Astrocyte of the spinal cord (primary cell): ENCODE measurements around the gene STUM.

ENCODE experiments used
- DNase-seq: peaks from one replicate; pipeline ENCODE4 v3.0.0; 2011; ENCODE audit warnings: low read depth, low spot score
- H3K4me3 ChIP-seq: 2 replicates; pipeline ENCODE4 v1.5.1; 2011; ENCODE audit warnings: low read depth, mild to moderate bottlenecking, low read length, moderate library complexity
- in situ Hi-C: cut with HindIII; loops from 2 replicates; pipeline ENCODE4 v1.10.0; 2017; ENCODE audit warnings: low sequenced_read_pairs
- TF ChIP-seq, protein P1 (sequence below): IDR thresholded peaks from 2 replicates; pipeline ENCODE4 v1.5.1; 2012; ENCODE audit warnings: low read depth, mild to moderate bottlenecking, low read length, inconsistent platforms

The STUM gene

DNA sequence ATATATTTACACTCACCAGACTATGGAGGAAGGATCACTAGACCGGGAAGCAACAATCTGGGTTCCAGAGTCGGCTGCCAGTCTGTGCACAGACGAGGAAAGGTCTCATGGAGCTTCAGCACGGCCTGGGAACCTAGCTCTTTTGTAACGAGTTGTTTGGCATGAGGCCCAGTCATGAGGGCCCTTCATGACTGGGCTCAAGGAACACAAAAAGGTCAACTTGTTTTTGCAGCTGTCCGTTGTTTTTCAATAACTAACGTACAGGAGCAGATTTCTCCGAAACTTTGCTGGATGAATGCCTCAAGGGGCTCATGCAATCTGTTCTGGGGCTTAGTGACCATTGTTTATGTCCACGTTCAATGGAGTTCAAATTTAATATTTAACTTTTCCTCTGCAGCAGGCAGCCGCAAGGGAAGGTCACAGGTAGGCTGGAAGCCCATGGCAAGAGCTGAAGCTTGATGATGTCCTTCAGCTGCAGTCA, 5.9 kb upstream of the STUM start:
- no peak for DNase-seq
- in situ Hi-C loops = no loop called here
- H3K4me3 ChIP-seq = no peak overlapping the region
- TF ChIP-seq, protein P1, sequence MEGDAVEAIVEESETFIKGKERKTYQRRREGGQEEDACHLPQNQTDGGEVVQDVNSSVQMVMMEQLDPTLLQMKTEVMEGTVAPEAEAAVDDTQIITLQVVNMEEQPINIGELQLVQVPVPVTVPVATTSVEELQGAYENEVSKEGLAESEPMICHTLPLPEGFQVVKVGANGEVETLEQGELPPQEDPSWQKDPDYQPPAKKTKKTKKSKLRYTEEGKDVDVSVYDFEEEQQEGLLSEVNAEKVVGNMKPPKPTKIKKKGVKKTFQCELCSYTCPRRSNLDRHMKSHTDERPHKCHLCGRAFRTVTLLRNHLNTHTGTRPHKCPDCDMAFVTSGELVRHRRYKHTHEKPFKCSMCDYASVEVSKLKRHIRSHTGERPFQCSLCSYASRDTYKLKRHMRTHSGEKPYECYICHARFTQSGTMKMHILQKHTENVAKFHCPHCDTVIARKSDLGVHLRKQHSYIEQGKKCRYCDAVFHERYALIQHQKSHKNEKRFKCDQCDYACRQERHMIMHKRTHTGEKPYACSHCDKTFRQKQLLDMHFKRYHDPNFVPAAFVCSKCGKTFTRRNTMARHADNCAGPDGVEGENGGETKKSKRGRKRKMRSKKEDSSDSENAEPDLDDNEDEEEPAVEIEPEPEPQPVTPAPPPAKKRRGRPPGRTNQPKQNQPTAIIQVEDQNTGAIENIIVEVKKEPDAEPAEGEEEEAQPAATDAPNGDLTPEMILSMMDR = no peak

DNA sequence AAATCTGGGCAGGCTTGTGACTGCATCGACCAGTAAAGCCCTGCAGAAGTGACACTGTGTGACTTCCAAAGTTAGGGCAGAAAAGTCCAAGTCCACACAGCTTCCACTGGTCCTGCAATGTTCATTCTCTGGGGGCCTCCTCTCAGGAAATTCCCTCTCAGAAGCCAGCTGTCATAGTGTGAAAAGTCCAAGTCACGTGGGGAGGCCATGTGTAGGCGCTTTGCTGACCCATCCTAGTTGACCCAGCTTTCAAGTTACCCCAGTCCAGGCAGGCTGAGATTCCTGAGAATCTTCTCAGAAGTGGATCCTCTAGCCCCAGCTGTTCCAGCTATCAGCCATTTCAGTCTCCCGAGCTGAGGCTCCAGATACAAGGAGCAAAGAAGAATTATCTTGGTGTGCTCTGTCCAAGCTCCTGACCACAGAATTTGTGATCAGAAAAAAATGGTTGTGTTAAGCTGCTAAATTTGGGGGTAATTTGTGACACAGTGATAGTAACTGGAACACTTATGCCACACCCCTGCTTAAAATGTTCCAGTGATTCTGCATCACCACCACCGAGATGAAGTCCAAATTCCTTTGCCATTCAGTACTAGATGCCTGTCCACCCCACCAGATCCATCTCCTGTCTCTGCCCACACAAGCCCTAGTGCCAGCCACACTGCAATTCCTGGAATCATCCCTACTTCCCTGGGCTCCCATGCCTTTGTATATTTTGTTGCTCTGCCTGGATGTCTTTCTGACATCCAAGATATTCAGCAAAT, 2.5 kb upstream of the STUM start:
- H3K4me3 ChIP-seq = no peak overlapping the region
- TF ChIP-seq, protein P1 = no peak
- in situ Hi-C loops = no loop called here
- DNase-seq = no peak

DNA sequence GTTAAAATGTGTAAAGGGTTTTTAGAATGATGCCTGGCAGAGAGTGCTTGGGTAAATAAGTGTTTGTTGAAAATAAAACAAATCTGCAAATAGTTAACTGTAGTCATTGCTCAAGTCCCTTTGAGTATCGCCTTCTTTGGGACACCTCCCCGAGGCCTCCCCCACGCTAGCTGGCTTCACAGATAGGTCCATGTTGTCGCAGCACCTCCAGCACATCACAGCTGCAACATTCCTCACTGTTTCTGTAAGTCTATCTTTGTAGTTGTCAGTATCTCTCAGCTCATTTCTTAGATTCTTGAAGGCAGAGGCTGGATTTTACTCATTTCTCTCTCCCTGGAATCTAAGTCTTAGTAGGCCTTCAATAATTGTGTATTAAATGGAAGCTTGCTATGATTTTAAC, 1.6 kb upstream of the STUM start:
- in situ Hi-C loops = no loop called here
- H3K4me3 ChIP-seq = no peak overlapping the region
- no peak for DNase-seq
- TF ChIP-seq, protein P1 = no peak

DNA sequence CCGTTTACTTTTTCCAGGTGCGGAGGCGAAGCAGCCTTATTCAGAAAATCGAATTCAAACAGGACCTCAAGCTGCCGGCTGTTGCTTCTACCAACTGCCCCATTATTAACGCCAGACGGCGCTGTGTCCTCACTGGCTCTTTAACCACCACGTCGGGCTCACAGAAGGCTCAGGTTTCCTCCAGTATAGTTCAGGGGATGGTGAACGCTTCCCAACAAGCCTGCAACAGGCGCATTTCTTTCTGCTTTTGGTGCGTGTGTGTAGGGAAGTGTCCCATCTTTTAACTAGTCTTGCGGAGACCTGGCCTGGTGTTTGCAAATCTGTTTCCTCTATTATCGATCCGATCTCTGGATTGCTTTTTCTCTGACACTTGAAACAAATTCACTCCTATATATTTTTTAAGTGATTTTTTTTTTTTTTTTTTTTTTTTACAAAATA, 791 bp upstream of the STUM start:
- peak; percentile 86 for DNase-seq
- H3K4me3 ChIP-seq = no peak overlapping the region
- in situ Hi-C loops = no loop called here
- TF ChIP-seq, protein P1 = peak; percentile 100

DNA sequence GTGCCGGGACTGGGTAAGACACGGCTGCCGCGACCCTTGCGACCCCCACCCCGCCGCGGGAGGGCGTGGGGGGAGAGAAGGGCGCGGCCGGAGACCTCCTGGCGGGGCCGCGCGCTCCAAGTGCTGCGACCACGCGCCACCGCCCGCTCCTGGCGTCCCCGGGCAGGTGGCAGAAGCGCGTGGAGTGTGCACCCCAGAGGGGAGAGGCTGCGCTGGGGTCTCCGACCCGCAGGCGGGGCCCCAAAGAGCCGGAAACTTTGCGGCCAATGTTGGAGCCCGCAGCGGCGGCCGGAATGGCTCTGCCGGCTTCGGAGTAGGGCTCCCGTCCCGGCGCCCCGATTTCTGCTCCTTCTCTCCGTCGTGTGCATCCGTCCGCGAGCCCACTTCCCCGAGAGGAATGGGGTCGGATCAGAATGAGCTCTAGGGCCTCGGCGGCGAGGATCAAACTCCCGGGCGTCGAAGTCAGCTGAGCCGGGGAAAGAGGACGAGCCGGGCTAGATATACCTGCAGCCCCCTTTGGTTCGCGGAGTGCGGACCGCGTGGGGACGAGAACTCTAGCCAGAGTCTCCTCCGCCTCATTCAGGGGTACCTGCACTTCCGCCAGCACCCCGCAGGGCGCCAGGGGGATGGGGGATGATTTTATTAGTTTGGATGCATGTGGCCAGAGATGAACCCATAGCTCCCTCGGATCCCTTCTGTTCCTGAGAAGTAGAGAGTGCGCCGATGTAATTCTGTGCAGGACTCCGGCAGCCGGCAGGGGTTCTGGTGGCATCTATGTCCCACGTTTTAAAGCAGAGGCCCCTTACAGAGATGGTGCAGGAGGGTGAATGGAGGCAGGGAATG, 751 bp downstream of the STUM start:
- in situ Hi-C loops = no loop called here
- TF ChIP-seq, protein P1 = no peak

DNA sequence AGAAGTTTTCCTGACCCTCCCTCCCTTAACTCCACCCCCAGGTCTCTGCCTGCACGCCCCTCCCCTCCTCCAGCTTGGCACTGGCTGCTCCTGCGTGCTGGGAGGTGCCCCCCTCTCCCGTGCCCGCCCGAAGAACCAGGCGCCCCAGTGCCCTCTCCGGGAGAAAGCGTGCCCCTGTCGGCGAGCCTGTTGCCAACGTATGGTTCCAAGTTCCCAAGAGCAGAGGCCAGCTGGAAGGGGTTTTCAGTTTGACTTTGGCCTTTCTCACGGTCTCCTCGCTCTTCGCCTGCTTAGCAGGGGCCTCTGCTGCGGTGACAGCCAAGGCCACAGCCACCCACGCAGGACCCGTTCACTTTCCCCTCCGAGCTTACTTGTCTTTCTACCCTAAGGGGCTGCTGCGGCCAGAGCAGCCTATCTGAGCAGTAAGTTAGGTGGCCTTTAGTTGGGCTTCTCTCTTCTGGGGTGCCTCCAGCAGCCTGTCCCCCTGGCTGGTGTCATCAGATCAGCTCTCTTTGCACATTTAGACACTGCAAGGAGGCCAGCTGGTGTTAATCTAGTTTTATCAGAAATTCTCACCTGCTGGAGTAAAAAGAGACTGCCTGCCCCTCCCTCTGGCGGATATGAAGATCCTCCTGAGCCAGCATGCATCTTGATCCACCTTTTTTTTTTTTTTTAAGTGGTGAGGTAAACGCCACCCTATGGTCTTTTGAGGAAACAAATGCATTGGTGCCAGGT, 1.5 kb downstream of the STUM start:
- TF ChIP-seq, protein P1 = peak; percentile 12
- in situ Hi-C loops = no loop called here
- no peak overlapping the region for H3K4me3 ChIP-seq
- no peak for DNase-seq

More for the DNA sequence above, 751 bp downstream of the STUM start:
- H3K4me3 ChIP-seq = no peak overlapping the region
- DNase-seq = no peak
